Measurements from ENCODE around the gene GALNT9.

DNA sequence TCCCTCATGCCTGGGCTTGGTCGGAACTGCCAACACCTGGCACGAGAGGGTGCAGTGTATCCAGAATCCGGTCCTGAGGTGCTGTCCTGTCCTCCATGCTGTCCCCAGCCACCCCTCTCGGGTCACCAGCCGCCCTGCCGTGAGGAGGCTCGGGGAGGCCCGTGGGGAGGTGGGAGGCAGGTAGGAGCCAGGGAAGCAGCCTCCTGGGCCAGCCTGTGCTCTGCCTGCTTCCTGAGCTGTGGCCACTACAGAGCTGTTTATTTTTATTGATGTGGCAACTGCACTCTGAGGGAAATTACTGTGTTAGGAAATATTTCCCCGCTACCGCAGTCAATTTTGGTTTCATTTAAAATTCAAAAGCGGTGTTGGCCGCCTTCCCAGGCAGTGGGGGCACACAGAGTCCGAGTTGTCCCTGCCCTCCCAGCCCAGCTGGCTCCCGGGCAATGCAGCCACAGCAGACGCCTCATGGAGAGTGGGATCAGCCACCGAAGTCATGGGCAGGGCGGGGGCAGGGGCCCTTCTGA is 166.8 kb downstream of the GALNT9 start:
- TF ChIP-seq, protein P1, sequence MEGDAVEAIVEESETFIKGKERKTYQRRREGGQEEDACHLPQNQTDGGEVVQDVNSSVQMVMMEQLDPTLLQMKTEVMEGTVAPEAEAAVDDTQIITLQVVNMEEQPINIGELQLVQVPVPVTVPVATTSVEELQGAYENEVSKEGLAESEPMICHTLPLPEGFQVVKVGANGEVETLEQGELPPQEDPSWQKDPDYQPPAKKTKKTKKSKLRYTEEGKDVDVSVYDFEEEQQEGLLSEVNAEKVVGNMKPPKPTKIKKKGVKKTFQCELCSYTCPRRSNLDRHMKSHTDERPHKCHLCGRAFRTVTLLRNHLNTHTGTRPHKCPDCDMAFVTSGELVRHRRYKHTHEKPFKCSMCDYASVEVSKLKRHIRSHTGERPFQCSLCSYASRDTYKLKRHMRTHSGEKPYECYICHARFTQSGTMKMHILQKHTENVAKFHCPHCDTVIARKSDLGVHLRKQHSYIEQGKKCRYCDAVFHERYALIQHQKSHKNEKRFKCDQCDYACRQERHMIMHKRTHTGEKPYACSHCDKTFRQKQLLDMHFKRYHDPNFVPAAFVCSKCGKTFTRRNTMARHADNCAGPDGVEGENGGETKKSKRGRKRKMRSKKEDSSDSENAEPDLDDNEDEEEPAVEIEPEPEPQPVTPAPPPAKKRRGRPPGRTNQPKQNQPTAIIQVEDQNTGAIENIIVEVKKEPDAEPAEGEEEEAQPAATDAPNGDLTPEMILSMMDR (conservative IDR thresholded peaks at IDR 0.05; ENCODE audit: low read depth, low read length) = peak; percentile 44; the same call in 1 of the 2 replicates
- TF ChIP-seq EZH2 (IDR thresholded peaks at IDR 0.05; ENCODE audit: low read length, unreplicated experiment) = no peak
